ENCODE data around the gene SESN1.

SESN1 gene

DNA sequence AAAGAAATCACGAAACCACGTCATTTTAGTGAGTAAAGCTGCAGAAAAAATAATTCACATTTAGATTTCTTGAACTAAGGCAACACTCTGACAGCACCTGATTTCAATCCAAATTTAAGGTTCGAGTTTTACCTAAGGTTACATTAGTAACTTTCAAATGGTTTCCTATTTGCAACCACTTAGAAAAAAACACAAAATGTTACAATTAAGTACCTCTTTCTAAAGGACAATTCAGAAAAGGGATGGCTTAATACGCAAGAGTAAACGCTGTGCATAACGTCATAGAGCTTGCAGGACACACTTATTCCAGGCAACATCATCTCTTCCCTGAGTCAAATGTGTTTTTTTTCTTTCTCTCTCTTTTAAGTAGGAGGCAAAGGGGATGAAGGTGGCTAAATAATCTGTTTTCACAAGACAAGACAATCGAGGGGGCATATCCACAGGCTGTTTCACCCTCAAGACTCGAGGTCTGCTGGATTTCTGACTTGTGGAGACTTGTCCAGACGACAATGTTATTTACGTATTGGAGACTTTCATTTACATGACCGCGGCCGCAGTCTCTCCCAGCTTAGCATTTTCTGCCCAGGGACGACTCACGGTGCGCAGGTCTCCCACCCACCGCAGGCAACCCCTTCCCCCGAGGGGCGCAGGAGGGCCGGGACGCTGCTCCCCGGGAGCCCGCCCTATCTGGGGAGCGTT is 86.0 kb downstream of the SESN1 start:
- peak overlapping the region; percentile 36; the same call in 1 of the 2 replicates for H3K27ac ChIP-seq (ENCODE audit: low read length)
- peak overlapping the region; percentile 80 for H3K9ac ChIP-seq (ENCODE audit: low read length)
- H3F3A ChIP-seq (ENCODE audit: insufficient read depth, low read length), result peaks cover 13% of the 10 kb centered on the region; the same call in 1 of the 2 replicates
- TF ChIP-seq CTCF (IDR thresholded peaks at IDR 0.05; ENCODE audit: low read length), result no peak
- no peak for TF ChIP-seq EZH2phosphoT487 (IDR thresholded peaks at IDR 0.05; ENCODE audit: low read length)
- TF ChIP-seq EZH2 (optimal IDR thresholded peaks at IDR 0.05; ENCODE audit: low read depth, low read length), result no peak
- peak overlapping the region; percentile 14; the same call in 1 of the 2 replicates for H2AFZ ChIP-seq (ENCODE audit: low read length)
- no peaks in the 10 kb centered on the region for H3K27me3 ChIP-seq (replicated peaks; ENCODE audit: insufficient read depth, low read length)
- DNase-seq, result peak; percentile 57
- peak overlapping the region; percentile 76 for H3K4me3 ChIP-seq (ENCODE audit: low read length)
- H4K20me1 ChIP-seq (ENCODE audit: insufficient read depth, low read length), result no peaks in the 10 kb centered on the region; the same call in 1 of the 2 replicates
- H3K9me3 ChIP-seq (replicated peaks; ENCODE audit: insufficient read depth, low read length), result no peaks in the 10 kb centered on the region
- H3K9me2 ChIP-seq (replicated peaks; ENCODE audit: insufficient read depth, low read length), result no peaks in the 10 kb centered on the region
- H3K36me3 ChIP-seq (replicated peaks; ENCODE audit: insufficient read depth, low read length), result no peaks in the 10 kb centered on the region
- H3K4me1 ChIP-seq (ENCODE audit: low read length), result peaks cover 13% of the 10 kb centered on the region
- H3K4me2 ChIP-seq (ENCODE audit: low read depth, low read length), result peak overlapping the region; percentile 51
- H3K79me2 ChIP-seq (ENCODE audit: low read length), result peaks cover 87% of the 10 kb centered on the region

DNA sequence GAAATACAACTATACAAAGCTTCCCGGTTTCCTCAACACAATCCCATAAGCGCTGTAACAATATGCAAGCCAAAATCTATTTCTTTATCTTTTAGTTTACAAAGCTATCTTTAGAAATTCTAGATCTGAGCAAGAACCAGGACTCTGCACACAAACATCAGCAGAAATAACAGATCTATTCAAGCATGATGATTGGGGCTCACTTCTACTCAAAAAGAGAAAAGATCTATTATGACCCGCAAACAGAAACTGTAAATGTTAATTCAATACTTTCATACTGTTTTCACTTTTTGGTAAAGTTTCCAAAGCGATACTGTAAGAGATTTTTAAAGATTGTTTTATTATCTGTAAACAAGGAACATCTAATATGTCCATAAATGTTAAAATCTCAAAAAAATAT is 86.6 kb downstream of the SESN1 start:
- Histone ChIP-seq H3F3A (ENCODE audit: insufficient read depth, low read length) (peaks cover 13% of the 10 kb centered on the region; the same call in 1 of the 2 replicates), H3K9me2 (replicated peaks; ENCODE audit: insufficient read depth, low read length) (no peaks in the 10 kb centered on the region), H3K27ac (ENCODE audit: low read length) (no peak overlapping the region), H3K79me2 (ENCODE audit: low read length) (peaks cover 83% of the 10 kb centered on the region), H2AFZ (ENCODE audit: low read length) (no peak overlapping the region), H3K36me3 (replicated peaks; ENCODE audit: insufficient read depth, low read length) (no peaks in the 10 kb centered on the region), H3K9me3 (replicated peaks; ENCODE audit: insufficient read depth, low read length) (no peaks in the 10 kb centered on the region), H3K4me1 (ENCODE audit: low read length) (peaks cover 13% of the 10 kb centered on the region), H3K4me2 (ENCODE audit: low read depth, low read length) (peak overlapping the region; percentile 51), H3K9ac (ENCODE audit: low read length) (no peak overlapping the region), H3K27me3 (replicated peaks; ENCODE audit: insufficient read depth, low read length) (no peaks in the 10 kb centered on the region), H3K4me3 (ENCODE audit: low read length) (no peak overlapping the region; the same call in 1 of the 2 replicates), H4K20me1 (ENCODE audit: insufficient read depth, low read length) (no peaks in the 10 kb centered on the region; the same call in 1 of the 2 replicates)
- no peak for TF ChIP-seq EZH2 (optimal IDR thresholded peaks at IDR 0.05; ENCODE audit: low read depth, low read length)
- no peak for TF ChIP-seq EZH2phosphoT487 (IDR thresholded peaks at IDR 0.05; ENCODE audit: low read length)
- no peak for TF ChIP-seq CTCF (IDR thresholded peaks at IDR 0.05; ENCODE audit: low read length)
- DNase-seq, result peak; percentile 12

DNA sequence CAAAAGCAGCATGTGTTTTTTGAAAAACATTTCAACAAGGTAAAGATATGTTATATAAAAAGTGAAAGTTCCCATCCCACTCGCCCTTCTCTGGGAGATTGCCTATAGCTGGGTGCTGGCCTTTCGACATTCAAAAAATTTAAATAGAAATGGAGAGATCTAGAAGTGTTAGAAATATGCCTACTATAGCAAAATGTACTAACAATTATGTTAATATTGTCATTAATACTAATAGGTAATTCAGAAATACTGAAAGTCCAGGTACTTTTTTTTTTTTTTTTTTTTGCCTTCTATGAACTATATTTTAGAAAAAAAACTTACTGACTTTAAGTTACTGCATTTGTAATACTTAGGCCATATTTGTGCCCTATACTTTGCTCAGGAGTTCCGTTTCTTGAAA is 87.1 kb downstream of the SESN1 start:
- Histone ChIP-seq H4K20me1 (ENCODE audit: insufficient read depth, low read length) (no peaks in the 10 kb centered on the region; the same call in 1 of the 2 replicates), H3K9me3 (replicated peaks; ENCODE audit: insufficient read depth, low read length) (no peaks in the 10 kb centered on the region), H3F3A (ENCODE audit: insufficient read depth, low read length) (peaks cover 13% of the 10 kb centered on the region; the same call in 1 of the 2 replicates), H2AFZ (ENCODE audit: low read length) (no peak overlapping the region), H3K9me2 (replicated peaks; ENCODE audit: insufficient read depth, low read length) (no peaks in the 10 kb centered on the region), H3K27me3 (replicated peaks; ENCODE audit: insufficient read depth, low read length) (no peaks in the 10 kb centered on the region), H3K4me2 (ENCODE audit: low read depth, low read length) (peak overlapping the region; percentile 51; the same call in 1 of the 2 replicates), H3K36me3 (replicated peaks; ENCODE audit: insufficient read depth, low read length) (no peaks in the 10 kb centered on the region), H3K4me1 (ENCODE audit: low read length) (peaks cover 17% of the 10 kb centered on the region), H3K4me3 (ENCODE audit: low read length) (no peak overlapping the region), H3K79me2 (ENCODE audit: low read length) (peaks cover 84% of the 10 kb centered on the region), H3K27ac (ENCODE audit: low read length) (no peak overlapping the region), H3K9ac (ENCODE audit: low read length) (no peak overlapping the region)
- DNase-seq, result no peak
- TF ChIP-seq EZH2phosphoT487 (IDR thresholded peaks at IDR 0.05; ENCODE audit: low read length) (no peak), CTCF (IDR thresholded peaks at IDR 0.05; ENCODE audit: low read length) (no peak), EZH2 (optimal IDR thresholded peaks at IDR 0.05; ENCODE audit: low read depth, low read length) (no peak)
